ENCODE results near the gene TRIM44. TPM values are rescaled to one million over a fixed set of nuclear protein-coding genes. Genes with fewer than 3 reads are reported as not detected.

Gene TRIM44
- total RNA-seq, 1 donor = 16.8 TPM

DNA sequence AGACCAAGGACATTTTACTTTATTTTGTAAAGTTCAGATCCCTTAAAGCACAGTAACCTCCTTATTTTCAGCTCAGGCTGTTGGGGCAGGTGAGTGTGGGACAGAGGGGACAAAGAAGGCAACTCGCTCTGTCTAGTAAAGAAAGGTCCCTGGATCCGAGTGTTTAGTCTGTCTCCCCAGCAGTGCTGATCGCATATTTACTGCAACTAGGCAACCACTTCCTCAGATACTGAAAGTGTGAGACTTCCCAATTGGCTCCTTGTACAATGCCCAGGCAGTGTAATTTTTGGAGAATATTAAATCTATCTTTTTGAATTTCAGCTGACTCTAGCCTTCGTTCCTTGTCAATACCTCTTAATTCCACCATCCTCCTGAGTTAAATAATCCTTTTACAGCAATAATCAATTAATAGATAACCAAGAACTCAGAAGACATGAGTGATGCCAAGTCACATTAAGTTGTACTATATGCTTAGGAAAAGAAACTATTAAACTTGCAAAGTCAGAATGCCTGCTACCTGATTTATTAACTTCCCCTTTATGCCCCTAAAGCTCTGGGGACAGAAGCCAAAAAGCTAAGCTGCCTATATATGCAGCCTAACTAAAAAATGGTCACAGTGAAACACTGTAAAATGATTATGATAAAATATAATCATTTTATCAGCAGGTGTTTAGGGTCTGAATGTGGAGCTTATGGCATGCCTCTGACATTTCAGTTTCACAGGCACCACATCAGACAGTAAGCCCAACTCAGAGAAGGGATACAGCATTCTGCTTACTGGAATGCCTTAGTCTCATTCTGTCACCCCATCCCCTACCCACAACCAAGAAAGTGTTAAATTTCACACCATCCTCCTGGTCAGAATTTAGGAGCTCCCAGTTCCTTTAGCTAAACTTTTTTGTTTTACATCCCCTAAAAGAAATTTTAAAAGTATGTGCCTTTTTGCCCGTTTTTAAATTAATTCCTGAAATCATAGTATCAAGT is 138.7 kb downstream of the TRIM44 start:
- TF ChIP-seq CTCF (IDR thresholded peaks at IDR 0.05; ENCODE audit: insufficient read depth, low read depth, low read length) = no peak
- H3K4me3 ChIP-seq (ENCODE audit: low read depth, low read length) = no peak overlapping the region
- no peak for DNase-seq (ENCODE audit: low read depth)

- no peak overlapping the region for H3K4me3 ChIP-seq (ENCODE audit: low read depth, low read length)
- no peak for DNase-seq (ENCODE audit: low read depth)
- no peak for TF ChIP-seq CTCF (IDR thresholded peaks at IDR 0.05; ENCODE audit: insufficient read depth, low read depth, low read length)
Measured at GRCh38 chr11:35802221-35802620, 139.6 kb downstream of the TRIM44 start.

- no peak for DNase-seq (ENCODE audit: low read depth)
- TF ChIP-seq CTCF (IDR thresholded peaks at IDR 0.05; ENCODE audit: insufficient read depth, low read depth, low read length) = no peak
- H3K4me3 ChIP-seq (ENCODE audit: low read depth, low read length) = no peak overlapping the region
Measured at GRCh38 chr11:35802672-35803071, 140.1 kb downstream of the TRIM44 start.

DNA sequence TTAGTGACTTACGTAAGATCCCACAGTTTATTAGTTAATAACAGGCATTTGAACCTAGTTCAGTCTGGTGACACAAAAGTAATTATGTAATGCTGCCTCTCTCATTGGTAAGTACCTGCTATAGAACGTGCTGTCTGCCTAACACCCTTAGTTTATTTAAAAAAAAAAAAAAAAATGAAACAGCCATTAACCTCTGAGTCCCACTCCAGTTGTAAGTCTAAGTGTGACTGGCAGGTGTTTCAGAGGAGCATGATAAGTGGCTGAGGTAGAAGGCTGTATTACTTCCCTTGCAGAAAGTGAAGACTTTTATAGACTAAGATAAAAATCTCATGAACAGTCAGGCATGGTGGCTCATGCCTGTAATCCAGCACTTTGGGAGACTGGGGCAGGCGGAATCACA is 140.5 kb downstream of the TRIM44 start:
- TF ChIP-seq CTCF (IDR thresholded peaks at IDR 0.05; ENCODE audit: insufficient read depth, low read depth, low read length) = no peak
- no peak overlapping the region for H3K4me3 ChIP-seq (ENCODE audit: low read depth, low read length)
- no peak for DNase-seq (ENCODE audit: low read depth)

DNA sequence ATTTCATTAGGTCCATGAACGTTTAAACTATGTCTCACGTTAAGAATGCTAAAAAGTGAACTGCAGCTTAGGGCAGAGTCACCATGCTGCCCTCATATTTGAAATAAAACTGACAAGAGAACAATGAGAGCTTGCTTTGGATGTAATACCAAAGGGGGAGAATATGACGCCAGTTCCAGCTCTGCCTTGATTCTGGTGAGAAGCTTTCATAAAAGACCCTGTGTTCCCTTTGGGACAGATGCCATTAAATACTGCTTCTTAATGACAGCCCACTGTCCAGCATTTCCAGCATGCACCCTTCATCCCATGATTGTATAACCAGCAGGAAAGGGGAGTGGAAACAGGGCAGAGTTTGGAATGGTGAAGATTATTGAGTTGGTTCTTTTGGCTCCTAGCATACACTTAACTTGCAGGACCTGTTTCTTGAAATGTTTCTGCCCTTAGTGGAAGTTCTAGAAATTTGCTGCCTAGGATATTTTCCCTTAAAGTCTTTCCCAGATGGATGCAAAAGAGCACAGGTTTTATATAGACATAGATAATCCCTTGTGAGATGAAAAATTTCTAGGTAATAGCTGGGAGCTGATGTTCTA is 142.0 kb downstream of the TRIM44 start:
- no peak for TF ChIP-seq CTCF (IDR thresholded peaks at IDR 0.05; ENCODE audit: insufficient read depth, low read depth, low read length)
- no peak for DNase-seq (ENCODE audit: low read depth)

DNA sequence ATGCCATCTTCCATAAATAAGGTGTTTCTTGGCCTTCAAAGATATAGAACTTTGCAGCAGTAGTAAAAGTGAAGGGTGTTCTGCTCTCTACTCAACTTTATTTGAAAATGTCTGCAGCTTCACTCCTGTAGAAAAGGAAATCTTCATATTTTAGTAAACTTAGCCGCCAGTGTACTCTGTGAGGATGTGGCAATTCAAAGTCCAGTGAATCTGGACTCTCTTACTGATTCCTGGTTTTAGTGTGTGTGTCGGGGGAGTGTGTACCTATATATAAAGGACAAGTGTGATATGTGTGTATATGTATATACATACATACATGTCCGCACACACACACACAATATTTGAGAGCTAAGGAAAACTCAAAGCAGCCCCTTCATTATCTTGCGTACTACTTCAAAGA is 147.0 kb downstream of the TRIM44 start:
- DNase-seq (ENCODE audit: low read depth) = no peak
- TF ChIP-seq CTCF (IDR thresholded peaks at IDR 0.05; ENCODE audit: insufficient read depth, low read depth, low read length) = no peak
- no peak overlapping the region for H3K4me3 ChIP-seq (ENCODE audit: low read depth, low read length)

More for the DNA sequence above, 142.0 kb downstream of the TRIM44 start:
- H3K4me3 ChIP-seq (ENCODE audit: low read depth, low read length) = no peak overlapping the region
